ENCODE results near the gene PROS1.

DNA sequence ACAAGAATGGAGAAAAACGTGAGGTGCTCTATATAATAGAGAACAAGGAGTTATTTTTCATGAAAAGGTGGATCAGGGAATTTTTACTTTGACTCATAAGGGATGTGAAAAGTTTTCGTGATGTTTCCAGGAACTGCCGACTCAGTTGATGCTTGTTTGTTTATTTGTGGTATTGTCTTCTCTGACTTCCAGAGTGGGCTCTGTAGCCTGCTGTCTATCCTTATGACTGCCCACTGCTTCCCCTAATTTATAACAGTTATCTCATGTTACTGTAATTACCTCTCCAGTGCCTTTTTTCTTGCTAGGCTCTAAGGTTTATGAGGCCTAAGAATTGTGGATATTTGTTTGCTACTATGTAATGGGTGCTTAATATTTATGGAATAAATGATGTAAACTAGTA is 18.5 kb upstream of the PROS1 start:
- TF ChIP-seq SPI1 (IDR thresholded peaks at IDR 0.05; ENCODE audit: low read depth, low read length) (no peak), TAF1 (IDR thresholded peaks at IDR 0.05; ENCODE audit: low read depth, low read length) (no peak)

All from GM12891 (cell line).